CD14-positive monocyte (primary cell): ENCODE measurements around the gene CCDC12. TPM values are rescaled to one million over a fixed set of nuclear protein-coding genes. Genes with fewer than 3 reads are reported as not detected.

Experiments
- DNase-seq, 3 donors: peaks; one replicate each; pipeline ENCODE4 v3.0.0-alpha.2; 2011 to 2022
- H2AFZ ChIP-seq: 2 replicates; pipeline ENCODE4 v1.6.0; 2012; ENCODE audit warnings: mild to moderate bottlenecking, low read depth, low read length, inconsistent platforms; ENCODE audit not compliant: insufficient read depth, poor library complexity, severe bottlenecking
- H3K27ac ChIP-seq, 2 donors: 1 replicate in 1 of 2; 2 replicates in 1 of 2; pipeline ENCODE4 v1.5.1; 2012 to 2013; ENCODE audit warnings: low read length in 2 of 2, control low read depth in 1 of 2, inconsistent platforms in 1 of 2, low read depth in 1 of 2, mild to moderate bottlenecking in 1 of 2
- H3K27me3 ChIP-seq, 2 donors: one replicate each; pipeline versions ENCODE4 v1.6.0 to v1.6.1; 2011 to 2013; ENCODE audit warnings: low read length in 2 of 2; ENCODE audit not compliant: control insufficient read depth in 2 of 2, insufficient read depth in 2 of 2
- H3K36me3 ChIP-seq, 2 donors: replicated peaks in 1 of 2; 1 replicate in 1 of 2; 2 replicates in 1 of 2; pipeline versions ENCODE4 v1.5.1 to v1.6.1; 2012 to 2013; ENCODE audit warnings: low read length in 2 of 2, control low read depth in 1 of 2, inconsistent platforms in 1 of 2, mild to moderate bottlenecking in 1 of 2; ENCODE audit not compliant: insufficient read depth in 2 of 2, control insufficient read depth in 1 of 2
- H3K4me1 ChIP-seq, 2 donors: 1 replicate in 1 of 2; 2 replicates in 1 of 2; pipeline versions ENCODE4 v1.5.1 to v1.6.1; 2012 to 2013; ENCODE audit warnings: low read length in 2 of 2, control low read depth in 1 of 2, inconsistent platforms in 1 of 2, mild to moderate bottlenecking in 1 of 2, moderate library complexity in 1 of 2; ENCODE audit not compliant: insufficient read depth in 2 of 2, control insufficient read depth in 1 of 2
- H3K4me2 ChIP-seq: replicated peaks from 2 replicates; pipeline ENCODE3; 2012; ENCODE audit warnings: low read length, moderate library complexity, mild to moderate bottlenecking; ENCODE audit not compliant: poor library complexity, severe bottlenecking; ENCODE audit errors: extremely low read depth
- H3K4me3 ChIP-seq, 3 experiments: fragments of 200-600 bp in 1 of 3; sonication (generic) in 1 of 3; replicated peaks in 1 of 3; 1 replicate in 2 of 3; 2 replicates in 1 of 3; pipeline ENCODE4 v1.5.1; 2011 to 2013; ENCODE audit warnings: low read length in 3 of 3, mild to moderate bottlenecking in 3 of 3, control low read depth in 2 of 3, low read depth in 2 of 3, inconsistent platforms in 1 of 3, moderate library complexity in 1 of 3
- H3K79me2 ChIP-seq: 2 replicates; pipeline ENCODE4 v1.6.0; 2012; ENCODE audit warnings: mild to moderate bottlenecking, control low read depth, inconsistent platforms, low read length, moderate library complexity; ENCODE audit not compliant: insufficient read depth
- H3K9ac ChIP-seq: 2 replicates; pipeline ENCODE4 v1.6.0; 2017; ENCODE audit warnings: low read length, mild to moderate bottlenecking; ENCODE audit not compliant: insufficient read depth, poor library complexity, severe bottlenecking
- H3K9me3 ChIP-seq, 2 donors: replicated peaks in 1 of 2; 1 replicate in 1 of 2; 2 replicates in 1 of 2; pipeline versions ENCODE4 v1.5.1 to v1.6.1; 2012 to 2013; ENCODE audit warnings: low read length in 2 of 2, control low read depth in 1 of 2; ENCODE audit not compliant: control insufficient read depth in 1 of 2, insufficient read depth in 1 of 2
- H4K20me1 ChIP-seq: 2 replicates; pipeline ENCODE4 v1.6.0; 2012; ENCODE audit warnings: mild to moderate bottlenecking, low read length, control low read depth, moderate library complexity; ENCODE audit not compliant: insufficient read depth
- H3K27ac Mint-ChIP-seq, 7 donors: one replicate each; pipeline ENCODE4 v1.8.0; 2020; ENCODE audit warnings: mild to moderate bottlenecking in 7 of 7, mixed read lengths in 7 of 7, moderate library complexity in 6 of 7, inconsistent platforms in 2 of 7
- H3K27me3 Mint-ChIP-seq, 3 donors: one replicate each; pipeline ENCODE4 v1.8.0; 2021 to 2022; ENCODE audit warnings: low read depth in 3 of 3, mild to moderate bottlenecking in 3 of 3, mixed read lengths in 3 of 3, moderate library complexity in 3 of 3, inconsistent platforms in 1 of 3
- H3K36me3 Mint-ChIP-seq, 2 donors: one replicate each; pipeline ENCODE4 v1.8.0; 2020; ENCODE audit warnings: mixed read lengths in 2 of 2, inconsistent platforms in 1 of 2, mild to moderate bottlenecking in 1 of 2
- H3K4me1 Mint-ChIP-seq: one replicate; pipeline ENCODE4 v1.8.0; 2020; ENCODE audit warnings: mild to moderate bottlenecking, mixed read lengths
- H3K4me3 Mint-ChIP-seq, 2 donors: one replicate each; pipeline ENCODE4 v1.8.0; 2020; ENCODE audit warnings: mild to moderate bottlenecking in 2 of 2, mixed read lengths in 2 of 2, moderate library complexity in 1 of 2
- H3K9me3 Mint-ChIP-seq, 7 donors: one replicate each; pipeline ENCODE4 v1.8.0; 2020 to 2022; ENCODE audit warnings: mixed read lengths in 7 of 7, mild to moderate bottlenecking in 6 of 7, moderate library complexity in 6 of 7, inconsistent platforms in 2 of 7
- WGBS: methylation state at CpG from one replicate; pipeline ENCODE4 v1.1.5; 2013; ENCODE audit warnings: missing lambda C conversion rate; ENCODE audit not compliant: insufficient coverage; 5-methylcytosine and 5-hydroxymethylcytosine counted together
- intact Hi-C, 2 donors: fragments of 100-400 bp; cut with micrococcal nuclease; formaldehyde crosslinking; loops; one replicate each; pipeline versions ENCODE4 v1.15.0 to v1.15.1; 2023
- polyA plus RNA-seq, 3 donors: library from polyadenylated mRNA; depleted of rRNA in 1 of 3; unstranded in 2 of 3; stranded (reverse) in 1 of 3; fragments of 300-500 nt in 2 of 3; fragments of >200 nt in 1 of 3; fragmentation: Illumina TruSeq in 2 of 3; gene quantifications; 1 replicate in 2 of 3; 2 replicates in 1 of 3; pipeline ENCODE4 v1.2.3, GENCODE V29; 2012 to 2021
- TF ChIP-seq, protein P1 (sequence below): fragments of 200-600 bp; IDR thresholded peaks from one replicate; pipeline ENCODE4 v1.8.0; 2022; ENCODE audit warnings: antibody characterized with exemption, mild to moderate bottlenecking

Gene CCDC12
- polyA plus RNA-seq, 3 donors = 50.1 to 70.7 (median 55.8) TPM

DNA sequence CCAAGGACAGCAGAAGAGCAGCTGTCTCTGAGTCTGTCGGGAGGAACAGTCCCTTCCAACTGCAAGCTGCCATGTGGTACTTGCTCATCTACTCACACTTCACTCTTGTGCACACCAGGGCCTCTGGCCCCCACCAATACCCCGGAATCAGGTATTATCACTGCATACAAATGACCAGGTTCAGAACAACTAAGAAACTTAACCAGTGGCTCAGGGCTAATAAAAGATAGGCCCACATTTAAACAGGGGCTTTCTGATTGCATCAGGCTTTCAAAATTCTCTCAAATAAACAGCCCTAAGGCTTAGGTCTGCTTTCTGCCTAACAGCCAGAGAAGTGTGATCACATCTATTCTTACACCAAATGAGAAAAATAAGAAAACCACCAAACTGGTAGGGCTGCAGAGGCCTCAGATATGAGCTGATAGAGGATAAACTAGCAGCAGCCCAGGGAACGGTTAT is 20.7 kb downstream of the CCDC12 start:
- TF ChIP-seq, protein P1, sequence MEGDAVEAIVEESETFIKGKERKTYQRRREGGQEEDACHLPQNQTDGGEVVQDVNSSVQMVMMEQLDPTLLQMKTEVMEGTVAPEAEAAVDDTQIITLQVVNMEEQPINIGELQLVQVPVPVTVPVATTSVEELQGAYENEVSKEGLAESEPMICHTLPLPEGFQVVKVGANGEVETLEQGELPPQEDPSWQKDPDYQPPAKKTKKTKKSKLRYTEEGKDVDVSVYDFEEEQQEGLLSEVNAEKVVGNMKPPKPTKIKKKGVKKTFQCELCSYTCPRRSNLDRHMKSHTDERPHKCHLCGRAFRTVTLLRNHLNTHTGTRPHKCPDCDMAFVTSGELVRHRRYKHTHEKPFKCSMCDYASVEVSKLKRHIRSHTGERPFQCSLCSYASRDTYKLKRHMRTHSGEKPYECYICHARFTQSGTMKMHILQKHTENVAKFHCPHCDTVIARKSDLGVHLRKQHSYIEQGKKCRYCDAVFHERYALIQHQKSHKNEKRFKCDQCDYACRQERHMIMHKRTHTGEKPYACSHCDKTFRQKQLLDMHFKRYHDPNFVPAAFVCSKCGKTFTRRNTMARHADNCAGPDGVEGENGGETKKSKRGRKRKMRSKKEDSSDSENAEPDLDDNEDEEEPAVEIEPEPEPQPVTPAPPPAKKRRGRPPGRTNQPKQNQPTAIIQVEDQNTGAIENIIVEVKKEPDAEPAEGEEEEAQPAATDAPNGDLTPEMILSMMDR = no peak
- intact Hi-C loops = loop anchor here in 1 of 2 donors (10.0 kb wide), 1 partner anchor 551 kb away; the partner anchor contains the start of genes CCR5AS and CCRL2
- Mint-ChIP-seq H3K27me3 (peaks cover 0 to 2% (median 1%) of the 10 kb centered on the region in 3 donors), H3K4me3 (no peak overlapping the region), H3K9me3 (peaks cover 0 to 2% (median 0%) of the 10 kb centered on the region in 7 donors), H3K36me3 (peaks cover 32 to 41% of the 10 kb centered on the region in 2 donors), H3K27ac (peak overlapping the region; percentile 56 to 95 (median 76)), H3K4me1 (peaks cover 92% of the 10 kb centered on the region)
- no peaks in the 10 kb centered on the region for H3K9me3 ChIP-seq
- no peak overlapping the region for H2AFZ ChIP-seq
- no peaks in the 10 kb centered on the region for H3K27me3 ChIP-seq
- H3K9ac ChIP-seq = no peak overlapping the region
- no peak overlapping the region for H3K27ac ChIP-seq
- H3K4me1 ChIP-seq = peaks cover 89 to 93% of the 10 kb centered on the region in 2 donors
- no peak overlapping the region for H3K4me3 ChIP-seq
- no peak overlapping the region for H3K4me2 ChIP-seq
- peaks cover 98% of the 10 kb centered on the region for H3K79me2 ChIP-seq
- H3K36me3 ChIP-seq = peaks cover 0 to 4% of the 10 kb centered on the region in 2 donors
- no peak for DNase-seq
- WGBS = 72% methylated on average over 2 of the region's 3 CpGs
- H4K20me1 ChIP-seq = peaks cover 97% of the 10 kb centered on the region

DNA sequence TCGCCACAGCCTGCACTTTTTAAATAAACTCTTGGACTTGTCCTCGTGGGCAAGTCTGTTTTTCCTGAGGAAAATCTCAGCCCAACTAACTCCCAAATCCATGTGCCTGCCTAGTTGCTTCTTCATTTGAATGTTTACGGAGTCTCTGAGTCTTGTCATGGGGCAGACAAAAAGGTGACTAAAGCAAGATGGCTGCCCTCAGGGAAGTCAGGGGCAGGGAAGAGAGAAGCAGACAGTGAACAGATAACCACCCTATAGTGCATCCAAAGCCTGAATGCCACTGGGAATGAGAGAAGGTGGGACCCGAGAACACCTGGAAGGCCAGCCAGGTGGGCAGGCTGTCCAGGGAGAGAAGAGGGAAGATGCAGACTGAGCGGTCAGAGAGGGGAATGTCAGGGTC is 21.4 kb downstream of the CCDC12 start:
- Histone ChIP-seq H3K4me1 (peaks cover 89 to 93% of the 10 kb centered on the region in 2 donors), H3K9ac (no peak overlapping the region), H3K27me3 (no peaks in the 10 kb centered on the region), H3K4me3 (peak overlapping the region in 1 of 3 experiments; percentile 56), H3K79me2 (peaks cover 98% of the 10 kb centered on the region), H3K9me3 (no peaks in the 10 kb centered on the region), H4K20me1 (peaks cover 97% of the 10 kb centered on the region), H3K36me3 (peaks cover 0 to 4% of the 10 kb centered on the region in 2 donors), H3K4me2 (no peak overlapping the region), H2AFZ (no peak overlapping the region), H3K27ac (peak overlapping the region in 1 of 2 donors; percentile 78)
- H3K4me3 Mint-ChIP-seq = peak overlapping the region in 1 of 2 donors; percentile 6
- H3K27me3 Mint-ChIP-seq = peaks cover 0 to 1% (median 0%) of the 10 kb centered on the region in 3 donors
- TF ChIP-seq, protein P1 = no peak
- DNase-seq = peak in 1 of 3 donors; percentile 36
- H3K4me1 Mint-ChIP-seq = peaks cover 92% of the 10 kb centered on the region
- H3K9me3 Mint-ChIP-seq = peaks cover 0 to 2% (median 0%) of the 10 kb centered on the region in 7 donors
- peak overlapping the region in 6 of 7 donors; percentile 53 to 95 (median 82) for H3K27ac Mint-ChIP-seq
- 67% methylated on average over 3 of the region's 5 CpGs for WGBS
- intact Hi-C loops = loop anchor here in 1 of 2 donors (10.0 kb wide), 1 partner anchor 550 kb away; the partner anchor contains the start of genes CCR5AS and CCRL2
- H3K36me3 Mint-ChIP-seq = peaks cover 31 to 35% of the 10 kb centered on the region in 2 donors
